Measurements from ENCODE around the gene NRTN. TPM values are rescaled to one million over a fixed set of nuclear protein-coding genes. Genes with fewer than 3 reads are reported as not detected.
"Not testable (repeated sequence)": the region's sequence is repeated elsewhere in the genome, so short reads cannot be mapped to it uniquely, and the experiment has no call there.

Gene NRTN, protein sequence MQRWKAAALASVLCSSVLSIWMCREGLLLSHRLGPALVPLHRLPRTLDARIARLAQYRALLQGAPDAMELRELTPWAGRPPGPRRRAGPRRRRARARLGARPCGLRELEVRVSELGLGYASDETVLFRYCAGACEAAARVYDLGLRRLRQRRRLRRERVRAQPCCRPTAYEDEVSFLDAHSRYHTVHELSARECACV
- under 1 TPM; 0.38 to 0.42 TPM for total RNA-seq

DNA sequence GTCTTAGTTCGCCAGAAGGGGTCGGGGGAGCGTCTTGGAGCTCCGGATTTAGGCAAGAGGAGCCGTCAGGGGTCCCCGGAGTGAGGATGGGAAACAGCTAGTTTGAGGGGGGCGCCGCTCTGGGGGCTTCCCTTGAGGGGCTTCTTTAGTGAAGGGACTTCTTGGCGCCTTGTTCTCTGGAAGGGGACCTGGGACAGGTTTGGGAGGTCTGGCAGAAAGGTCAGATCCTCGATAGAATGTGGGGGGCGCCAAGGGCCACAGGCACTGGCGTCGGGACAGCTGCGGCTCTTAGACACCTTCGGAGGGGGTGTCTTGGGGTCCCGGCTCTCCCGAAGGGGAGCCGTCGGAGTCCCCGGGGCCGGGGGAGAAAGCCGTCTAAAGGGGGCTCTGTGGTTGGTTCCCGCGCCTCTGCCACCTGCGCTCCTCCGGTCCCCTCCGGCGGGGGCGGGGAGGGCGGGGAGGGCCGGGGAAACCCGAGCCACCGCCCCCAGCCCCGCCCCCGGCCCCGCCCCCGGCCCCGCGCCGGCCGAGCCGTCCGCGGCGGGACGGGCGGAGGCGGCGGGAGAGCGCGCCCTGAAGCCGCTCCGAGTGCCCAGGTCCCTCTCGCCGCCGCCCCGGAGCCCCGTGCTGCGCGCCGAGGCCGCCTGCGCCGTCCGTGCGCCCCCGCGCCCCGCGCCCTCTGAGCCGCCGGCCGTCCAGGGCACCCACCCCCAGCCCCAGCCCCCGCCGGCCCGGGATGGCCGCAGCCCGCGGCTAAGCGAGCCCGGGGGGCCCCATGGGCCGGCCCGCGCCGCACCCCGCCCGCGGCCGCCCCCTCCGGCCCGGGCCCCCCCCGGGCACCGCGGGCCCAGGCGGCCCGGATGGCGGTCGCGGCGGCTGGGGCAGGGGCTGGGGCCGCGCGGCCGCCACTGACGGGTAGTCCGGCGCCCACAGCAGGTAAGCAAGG is at the start of gene NRTN:
Gene NRTN (plus strand): TSS at position 552 of the 946 bp plus-strand sequence. CDS start 19,099 bp downstream, outside the sequence.
- H3K36me3 Mint-ChIP-seq (ENCODE audit: low read depth), result no peaks in the 10 kb centered on the region
- H3K4me1 Mint-ChIP-seq (ENCODE audit: low read depth), result peaks cover 23% of the 10 kb centered on the region
- peak; percentile 58 for DNase-seq
- H3K9me3 Mint-ChIP-seq, result no peaks in the 10 kb centered on the region
- intact Hi-C loops (cut with micrococcal nuclease), result loop anchor here (1.0 kb wide), 4 partner anchors 24 to 218 kb away; partner anchors contain the start of gene VMAC
- H3K4me3 Mint-ChIP-seq, result peak within 1 kb of the TSS; percentile 70
- H3K27me3 Mint-ChIP-seq (ENCODE audit: low read depth), result peaks cover 15% of the 10 kb centered on the region
- no peak within 1 kb of the TSS for H3K27ac Mint-ChIP-seq
- CTCF ChIA-PET, result interaction anchor here (0.6 to 2.1 kb wide), 46 partner anchors 8 to 346 kb away, joined by 3 to 48 read pairs (median 5); partner anchors contain the start of genes DUS3L, FUT5, NDUFA11 and PRR22

DNA sequence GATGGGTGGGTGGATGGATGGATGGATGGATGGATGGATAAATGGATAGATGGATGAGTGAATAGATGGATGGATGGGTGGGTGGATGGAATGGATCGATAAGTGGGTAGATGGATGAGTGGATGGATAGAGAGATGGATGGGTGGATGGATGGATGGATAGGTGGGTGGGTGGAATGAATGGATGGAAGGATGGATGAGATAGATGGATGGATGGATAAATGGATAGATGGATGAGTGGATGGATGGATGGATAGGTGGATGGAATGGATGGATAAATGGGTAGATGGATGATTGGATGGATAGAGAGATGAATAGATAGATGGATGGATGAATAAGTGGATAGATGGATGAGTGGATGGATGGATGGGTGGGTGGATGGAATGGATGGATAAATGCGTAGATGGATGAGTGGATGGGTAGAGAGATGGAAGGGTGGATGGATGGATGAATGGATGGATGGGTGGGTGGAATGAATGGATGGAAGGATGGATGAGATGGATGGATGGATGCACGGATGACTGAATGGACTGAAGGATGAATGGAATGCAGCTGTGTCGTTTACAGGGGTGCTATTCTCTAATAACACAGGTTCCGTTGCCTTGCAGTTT is 42.2 kb upstream of the NRTN start:
- intact Hi-C loops (cut with micrococcal nuclease), result no loop called here
- no peaks in the 10 kb centered on the region for H3K27me3 Mint-ChIP-seq (ENCODE audit: low read depth)
- H3K4me1 Mint-ChIP-seq (ENCODE audit: low read depth), result no peaks in the 10 kb centered on the region
- H3K27ac Mint-ChIP-seq, result no peak overlapping the region
- no peaks in the 10 kb centered on the region for H3K36me3 Mint-ChIP-seq (ENCODE audit: low read depth)
- CTCF ChIA-PET, result no interaction called here
- no peak overlapping the region for H3K4me3 Mint-ChIP-seq
- no peak for DNase-seq
- H3K9me3 Mint-ChIP-seq, result no peaks in the 10 kb centered on the region

DNA sequence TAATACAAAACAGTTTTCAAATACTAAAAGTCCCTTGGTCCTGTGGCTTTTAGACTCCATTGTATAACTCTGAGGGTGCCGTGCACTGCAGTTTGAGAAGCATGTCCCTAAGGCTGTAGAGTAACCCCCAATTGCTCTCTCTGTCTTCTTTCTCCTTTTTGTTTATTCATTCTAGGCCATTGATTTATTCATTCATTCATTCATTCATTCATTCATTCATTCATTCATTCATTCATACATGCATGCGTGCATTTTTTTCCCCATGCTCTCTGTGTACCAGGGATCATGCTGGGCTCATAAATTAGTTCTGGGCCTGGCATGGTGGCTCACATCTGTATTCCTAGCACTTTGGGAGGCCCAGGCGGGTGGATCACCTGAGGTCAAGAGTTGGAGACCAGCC is 39.6 kb upstream of the NRTN start:
- no peaks in the 10 kb centered on the region for H3K9me3 Mint-ChIP-seq
- H3K4me3 Mint-ChIP-seq, result no peak overlapping the region
- intact Hi-C loops (cut with micrococcal nuclease), result no loop called here
- H3K27ac Mint-ChIP-seq, result no peak overlapping the region
- no peak for DNase-seq
- H3K4me1 Mint-ChIP-seq (ENCODE audit: low read depth), result no peaks in the 10 kb centered on the region
- H3K27me3 Mint-ChIP-seq (ENCODE audit: low read depth), result no peaks in the 10 kb centered on the region
- CTCF ChIA-PET, result no interaction called here
- H3K36me3 Mint-ChIP-seq (ENCODE audit: low read depth), result no peaks in the 10 kb centered on the region

DNA sequence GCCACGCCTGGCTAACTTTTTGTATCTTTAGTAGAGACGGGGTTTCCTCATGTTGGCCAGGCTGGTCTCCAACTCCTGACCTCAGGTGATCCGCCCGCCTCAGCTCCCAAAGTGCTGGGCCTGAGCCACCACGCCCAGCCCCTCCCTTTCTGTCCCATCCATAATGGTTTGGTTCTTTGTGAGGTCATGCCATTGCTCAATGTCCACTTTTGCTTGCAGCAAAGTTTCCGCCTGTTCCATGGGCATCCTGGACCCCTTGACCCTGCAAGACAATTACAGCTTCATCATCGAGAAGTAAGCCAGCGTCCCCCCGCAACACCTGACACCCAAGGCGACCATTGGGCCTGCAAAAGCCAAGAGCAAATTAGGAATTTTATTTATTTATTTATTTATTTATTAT is 36.9 kb upstream of the NRTN start:
- no peaks in the 10 kb centered on the region for H3K36me3 Mint-ChIP-seq (ENCODE audit: low read depth)
- H3K27me3 Mint-ChIP-seq (ENCODE audit: low read depth), result no peaks in the 10 kb centered on the region
- DNase-seq, result no peak
- H3K9me3 Mint-ChIP-seq, result no peaks in the 10 kb centered on the region
- H3K27ac Mint-ChIP-seq, result no peak overlapping the region
- no peaks in the 10 kb centered on the region for H3K4me1 Mint-ChIP-seq (ENCODE audit: low read depth)
- intact Hi-C loops (cut with micrococcal nuclease), result no loop called here
- CTCF ChIA-PET, result interaction anchor here (0.6 kb wide), 1 partner anchor 73 kb away, joined by 3 read pairs; no protein-coding TSS in a partner anchor
- no peak overlapping the region for H3K4me3 Mint-ChIP-seq

DNA sequence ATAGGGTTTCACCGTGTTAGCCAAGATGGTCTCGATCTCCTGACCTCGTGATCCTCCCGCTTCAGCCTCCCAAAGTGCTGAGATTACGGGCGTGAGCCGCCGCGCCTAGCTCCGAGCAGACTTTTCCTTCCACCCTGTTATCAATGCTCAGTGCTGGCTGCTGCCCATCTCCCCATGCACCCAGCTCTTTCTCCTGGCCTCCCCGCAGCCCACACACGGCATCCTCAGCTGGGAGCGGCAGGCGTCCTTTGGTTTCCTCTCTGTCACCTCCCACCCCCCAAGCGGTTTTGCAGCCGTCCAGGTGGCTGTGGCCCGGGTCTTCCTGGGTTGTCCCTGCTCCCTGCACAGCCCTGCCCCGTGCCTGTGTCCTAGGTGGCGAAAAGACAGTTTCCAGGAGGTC is 32.5 kb upstream of the NRTN start:
- intact Hi-C loops (cut with micrococcal nuclease), result loop anchor here (2.0 kb wide), 1 partner anchor 250 kb away; no protein-coding TSS in a partner anchor
- DNase-seq, result no peak
- Mint-ChIP-seq H3K4me3 (no peak overlapping the region), H3K9me3 (no peaks in the 10 kb centered on the region), H3K27me3 (ENCODE audit: low read depth) (no peaks in the 10 kb centered on the region), H3K4me1 (ENCODE audit: low read depth) (no peaks in the 10 kb centered on the region), H3K27ac (no peak overlapping the region), H3K36me3 (ENCODE audit: low read depth) (no peaks in the 10 kb centered on the region)
- CTCF ChIA-PET, result no interaction called here

DNA sequence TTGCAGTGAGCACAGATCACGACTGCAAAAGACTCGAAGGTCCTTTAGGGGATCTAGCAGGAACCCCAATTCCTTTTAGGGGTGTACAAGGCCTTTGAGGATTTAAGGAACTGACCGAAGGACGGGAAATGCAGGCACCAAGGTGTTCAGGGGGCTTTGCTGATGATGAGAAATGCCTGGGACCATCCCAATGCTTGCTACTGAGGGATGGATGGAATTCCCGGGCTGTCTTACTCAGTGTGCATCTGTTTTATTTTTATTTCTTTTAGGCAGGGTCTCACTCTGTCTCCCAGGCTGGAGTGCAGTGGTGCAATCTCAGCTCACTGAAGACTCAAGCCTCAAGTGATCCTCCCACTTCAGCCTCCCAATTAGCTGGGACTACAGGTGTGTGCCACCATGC is 31.6 kb upstream of the NRTN start:
- H3K9me3 Mint-ChIP-seq, result no peaks in the 10 kb centered on the region

DNA sequence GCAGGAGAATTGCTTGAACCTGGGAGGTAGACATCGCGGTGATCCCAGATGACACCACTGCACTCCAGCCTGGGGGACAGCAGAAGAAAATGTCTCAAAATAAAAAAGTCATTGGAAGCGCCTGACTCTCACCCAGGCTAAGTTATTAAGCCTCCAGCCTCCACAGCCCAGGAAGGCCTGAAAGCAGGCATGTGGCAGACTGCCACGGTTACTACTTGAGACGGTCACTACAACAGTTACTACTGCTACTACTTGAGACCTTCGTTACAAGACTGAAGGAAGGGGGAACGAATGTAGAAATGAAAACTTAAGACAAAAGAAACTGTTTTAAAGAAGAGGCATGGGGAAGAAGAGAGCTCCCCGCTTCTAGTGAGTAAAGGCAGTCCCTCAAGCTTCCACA is 29.9 kb upstream of the NRTN start:
- no peak overlapping the region for H3K4me3 Mint-ChIP-seq

More for the DNA sequence above, 31.6 kb upstream of the NRTN start:
- CTCF ChIA-PET, result no interaction called here
- no peaks in the 10 kb centered on the region for H3K27me3 Mint-ChIP-seq (ENCODE audit: low read depth)
- DNase-seq, result no peak
- no peaks in the 10 kb centered on the region for H3K36me3 Mint-ChIP-seq (ENCODE audit: low read depth)
- no peaks in the 10 kb centered on the region for H3K4me1 Mint-ChIP-seq (ENCODE audit: low read depth)
- H3K4me3 Mint-ChIP-seq, result no peak overlapping the region
- intact Hi-C loops (cut with micrococcal nuclease), result loop anchor here (2.0 kb wide), 1 partner anchor 250 kb away; no protein-coding TSS in a partner anchor
- no peak overlapping the region for H3K27ac Mint-ChIP-seq

DNA sequence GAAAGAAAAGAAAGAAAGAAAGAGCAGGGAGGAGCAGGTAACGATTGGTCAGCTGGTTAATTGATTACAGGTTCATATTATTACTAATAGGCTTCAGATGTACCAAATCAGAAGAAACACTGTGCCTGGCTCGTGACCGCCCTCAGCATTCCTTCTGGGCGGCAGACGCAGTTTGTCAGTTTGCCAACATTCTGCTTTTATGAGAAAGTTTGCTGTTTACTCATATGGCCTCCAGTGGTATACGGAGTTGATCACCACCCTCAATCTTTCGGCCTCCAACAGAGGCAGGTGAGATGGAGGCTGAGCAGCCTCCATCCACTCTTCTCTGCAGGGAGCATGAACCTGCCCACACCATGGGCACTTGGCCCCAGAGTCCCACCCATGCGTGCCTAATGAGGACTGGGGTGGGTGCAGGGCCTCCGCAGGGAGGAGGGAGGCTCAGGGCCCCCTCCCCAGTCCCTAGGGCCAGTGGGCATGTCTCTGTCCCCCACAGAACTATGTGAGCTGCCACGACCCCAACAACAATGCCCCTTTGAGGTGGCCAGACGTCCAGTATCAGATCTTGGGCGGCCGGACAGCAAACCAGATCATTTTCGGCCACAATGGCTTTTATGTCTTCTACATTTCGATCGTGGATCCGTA is 29.1 kb upstream of the NRTN start:
- CTCF ChIA-PET, result interaction anchor here (1.7 kb wide), 1 partner anchor 29 kb away, joined by 4 read pairs; no protein-coding TSS in a partner anchor
- Mint-ChIP-seq H3K27ac (no peak overlapping the region), H3K4me1 (ENCODE audit: low read depth) (no peaks in the 10 kb centered on the region), H3K36me3 (ENCODE audit: low read depth) (no peaks in the 10 kb centered on the region), H3K9me3 (no peaks in the 10 kb centered on the region), H3K4me3 (no peak overlapping the region), H3K27me3 (ENCODE audit: low read depth) (no peaks in the 10 kb centered on the region)
- no peak for DNase-seq
- intact Hi-C loops (cut with micrococcal nuclease), result no loop called here

More for the DNA sequence above, 29.9 kb upstream of the NRTN start:
- intact Hi-C loops (cut with micrococcal nuclease), result no loop called here
- CTCF ChIA-PET, result no interaction called here
- Mint-ChIP-seq H3K27ac (no peak overlapping the region), H3K36me3 (ENCODE audit: low read depth) (no peaks in the 10 kb centered on the region), H3K27me3 (ENCODE audit: low read depth) (no peaks in the 10 kb centered on the region), H3K4me1 (ENCODE audit: low read depth) (no peaks in the 10 kb centered on the region), H3K9me3 (no peaks in the 10 kb centered on the region)
- DNase-seq, result no peak

DNA sequence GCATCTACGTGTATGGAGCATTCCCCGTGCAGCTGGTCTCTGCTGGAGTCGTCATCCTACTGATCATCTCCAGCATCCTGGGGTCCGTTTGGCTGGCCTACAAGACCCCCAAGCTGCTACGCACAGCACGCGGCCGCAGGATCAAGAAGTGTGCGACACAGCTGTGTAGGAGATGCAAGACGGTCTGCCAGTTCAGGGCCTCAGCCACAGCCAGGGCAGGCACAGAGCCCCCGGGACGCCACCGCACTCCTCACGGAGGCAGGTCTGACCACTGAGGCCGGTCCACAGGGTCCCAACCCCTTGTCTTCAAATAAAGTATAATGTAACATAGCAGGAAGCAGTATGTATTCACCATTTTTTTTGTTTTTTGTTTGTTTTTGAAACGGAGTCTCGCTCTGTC is 26.5 kb upstream of the NRTN start:
- intact Hi-C loops (cut with micrococcal nuclease), result no loop called here
- Mint-ChIP-seq H3K36me3 (ENCODE audit: low read depth) (no peaks in the 10 kb centered on the region), H3K9me3 (no peaks in the 10 kb centered on the region), H3K4me3 (no peak overlapping the region), H3K4me1 (ENCODE audit: low read depth) (no peaks in the 10 kb centered on the region), H3K27me3 (ENCODE audit: low read depth) (no peaks in the 10 kb centered on the region), H3K27ac (no peak overlapping the region)
- CTCF ChIA-PET, result no interaction called here
- no peak for DNase-seq

DNA sequence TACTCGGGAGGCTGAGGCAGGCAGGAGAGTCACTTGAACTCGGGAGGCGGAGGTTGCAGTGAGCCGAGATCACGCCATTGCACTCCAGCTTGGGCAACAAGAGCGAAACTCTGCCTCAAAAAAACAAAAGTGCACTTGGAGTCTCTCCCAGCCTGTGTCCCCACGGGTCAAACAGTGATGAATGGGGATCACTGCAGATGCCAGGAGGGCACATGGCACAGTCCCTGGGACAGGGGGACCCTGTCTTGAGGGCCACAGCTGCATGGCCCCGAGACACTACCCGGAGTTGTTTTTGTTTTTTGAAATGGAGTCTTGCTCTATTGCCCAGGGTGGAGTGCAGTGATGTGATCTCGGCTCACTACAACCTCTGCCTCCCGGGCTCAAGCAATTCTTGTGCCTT is 24.0 kb upstream of the NRTN start:
- H3K27me3 Mint-ChIP-seq (ENCODE audit: low read depth); DNase-seq; H3K27ac Mint-ChIP-seq; H3K36me3 Mint-ChIP-seq (ENCODE audit: low read depth); H3K9me3 Mint-ChIP-seq; H3K4me3 Mint-ChIP-seq; H3K4me1 Mint-ChIP-seq (ENCODE audit: low read depth); intact Hi-C loops (cut with micrococcal nuclease): not testable (repeated sequence)
- CTCF ChIA-PET, result interaction anchor here (0.6 to 1.1 kb wide), 2 partner anchors 23 to 408 kb away, joined by 3 read pairs; no protein-coding TSS in a partner anchor

DNA sequence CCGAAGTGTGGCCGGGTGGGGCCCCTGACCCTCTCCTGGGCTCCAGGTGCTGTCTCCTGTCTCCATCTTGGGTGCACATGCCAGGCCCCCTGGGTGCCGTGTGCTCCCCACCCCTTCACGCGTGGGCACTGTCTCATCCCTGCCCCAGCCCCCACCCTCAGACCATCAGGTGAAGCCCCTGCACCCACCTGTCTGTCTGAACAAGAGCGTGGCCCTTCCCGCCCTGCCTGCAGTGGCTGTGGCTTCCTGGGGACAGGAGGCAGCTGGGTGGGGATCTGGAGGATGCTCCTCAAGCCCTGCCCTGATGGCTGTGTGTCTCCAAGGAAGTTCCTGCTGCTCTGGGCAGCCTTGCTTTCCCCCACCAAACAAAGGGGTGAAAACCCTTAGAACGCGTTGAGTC is 22.5 kb upstream of the NRTN start:
- CTCF ChIA-PET, result interaction anchor here (1.1 kb wide), 1 partner anchor 22 kb away, joined by 3 read pairs; no protein-coding TSS in a partner anchor
- Mint-ChIP-seq H3K36me3 (ENCODE audit: low read depth) (peaks cover 12% of the 10 kb centered on the region), H3K27ac (no peak overlapping the region), H3K4me1 (ENCODE audit: low read depth) (no peaks in the 10 kb centered on the region), H3K27me3 (ENCODE audit: low read depth) (no peaks in the 10 kb centered on the region), H3K4me3 (no peak overlapping the region), H3K9me3 (no peaks in the 10 kb centered on the region)
- intact Hi-C loops (cut with micrococcal nuclease), result no loop called here
- DNase-seq, result no peak

Measured in activated naive CD4-positive, alpha-beta T cell treated with anti-CD3 and anti-CD28 coated beads for 36 hours (primary cell).